Activated naive CD4-positive, alpha-beta T cell treated with anti-CD3 and anti-CD28 coated beads, Interleukin-2, amount 10 ng/mL, durations not matched to agents 7 days and 5 days (primary cell): ENCODE data around the gene STK32C.

Experiments
- CTCF ChIA-PET: fragments of 350-600 bp; sonication (Branson Sonifier 250); formaldehyde crosslinking; loops from one replicate; lab custom pipeline; 2021; ENCODE audit warnings: antibody characterized with exemption; lab: Charles Lee
- DNase-seq: peaks from one replicate; pipeline ENCODE4 v3.0.0-alpha.2; 2020
- H3K27ac Mint-ChIP-seq: one replicate; pipeline ENCODE4 v1.8.0; 2021; ENCODE audit warnings: mild to moderate bottlenecking, moderate library complexity, mixed read lengths
- H3K27me3 Mint-ChIP-seq: one replicate; pipeline ENCODE4 v1.8.0; 2021; ENCODE audit warnings: mild to moderate bottlenecking, mixed read lengths
- H3K36me3 Mint-ChIP-seq: one replicate; pipeline ENCODE4 v1.8.0; 2021; ENCODE audit warnings: mixed read lengths
- H3K4me1 Mint-ChIP-seq: one replicate; pipeline ENCODE4 v1.8.0; 2021; ENCODE audit warnings: mixed read lengths
- H3K4me3 Mint-ChIP-seq: one replicate; pipeline ENCODE4 v1.8.0; 2021; ENCODE audit warnings: mild to moderate bottlenecking, moderate library complexity, mixed read lengths
- H3K9me3 Mint-ChIP-seq: one replicate; pipeline ENCODE4 v1.8.0; 2021; ENCODE audit warnings: mixed read lengths

STK32C gene

GRCh38 chr10:132192076-132192975 lies 115.4 kb downstream of the STK32C start:
- Mint-ChIP-seq H3K27me3 (peaks cover 30% of the 10 kb centered on the region), H3K36me3 (no peaks in the 10 kb centered on the region), H3K4me3 (no peak overlapping the region), H3K27ac (no peak overlapping the region), H3K9me3 (no peaks in the 10 kb centered on the region), H3K4me1 (peaks cover 7% of the 10 kb centered on the region)
- no peak for DNase-seq
- CTCF ChIA-PET = no interaction called here

DNA sequence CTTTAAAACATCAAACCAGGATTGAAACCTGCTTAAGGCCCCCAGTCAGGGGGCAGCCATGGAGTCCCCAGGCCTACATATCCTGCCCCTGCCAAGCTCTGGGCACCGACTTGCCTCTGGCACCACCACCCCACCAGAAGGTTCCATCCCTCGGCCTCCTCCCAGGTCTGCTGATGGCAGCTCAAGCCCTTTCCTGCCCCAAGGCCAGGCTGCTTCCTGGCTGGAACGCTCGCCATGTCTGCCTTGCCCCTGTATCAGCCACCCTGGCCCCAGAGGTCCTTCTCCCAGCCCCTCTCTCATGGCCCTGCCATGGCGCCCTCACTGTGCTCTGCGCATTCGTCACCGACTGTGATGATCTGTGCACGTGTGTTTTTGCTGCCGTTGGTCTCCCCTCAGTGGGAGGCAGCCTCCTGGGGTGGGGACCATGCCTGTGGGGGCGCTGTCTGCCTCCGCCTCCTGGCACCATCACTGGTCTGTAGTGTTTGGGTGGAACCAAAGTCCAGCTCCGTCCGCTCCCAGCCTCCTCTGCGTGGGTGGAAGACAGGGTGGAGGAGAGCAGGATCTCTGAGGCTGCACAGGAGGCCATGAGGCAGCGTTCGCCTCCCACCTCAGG lies 117.8 kb downstream of the STK32C start:
- Mint-ChIP-seq H3K9me3 (no peaks in the 10 kb centered on the region), H3K4me1 (peaks cover 8% of the 10 kb centered on the region), H3K27me3 (peaks cover 49% of the 10 kb centered on the region), H3K27ac (no peak overlapping the region), H3K36me3 (no peaks in the 10 kb centered on the region), H3K4me3 (no peak overlapping the region)
- CTCF ChIA-PET = no interaction called here
- DNase-seq = no peak

DNA sequence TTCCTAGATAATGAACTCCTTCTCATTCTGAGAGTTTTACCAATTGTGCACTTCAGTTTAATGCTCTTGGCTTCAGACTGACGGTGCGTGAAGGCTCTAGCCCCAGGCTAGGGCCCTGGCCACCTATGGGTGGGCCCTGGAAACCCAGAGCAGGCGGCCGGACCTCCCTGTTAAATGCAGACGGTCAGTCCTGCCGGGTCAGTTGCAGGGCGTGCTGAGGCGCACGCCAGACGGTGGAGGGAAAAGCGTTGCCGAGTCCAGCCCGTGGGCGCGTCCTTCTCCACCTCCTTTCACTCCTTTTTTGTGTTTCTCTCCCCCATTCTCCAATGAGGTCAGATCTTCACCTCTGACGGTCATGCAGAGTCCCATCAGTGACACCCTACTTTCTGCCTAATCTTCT lies 118.7 kb downstream of the STK32C start:
- no peaks in the 10 kb centered on the region for H3K36me3 Mint-ChIP-seq
- H3K27me3 Mint-ChIP-seq = peaks cover 56% of the 10 kb centered on the region
- no peak overlapping the region for H3K27ac Mint-ChIP-seq
- no peaks in the 10 kb centered on the region for H3K9me3 Mint-ChIP-seq
- DNase-seq = no peak
- no peak overlapping the region for H3K4me3 Mint-ChIP-seq
- CTCF ChIA-PET = no interaction called here
- peaks cover 10% of the 10 kb centered on the region for H3K4me1 Mint-ChIP-seq

GRCh38 chr10:132188331-132188730 lies 119.4 kb downstream of the STK32C start:
- Mint-ChIP-seq H3K27ac (no peak overlapping the region), H3K9me3 (no peaks in the 10 kb centered on the region), H3K4me3 (peak overlapping the region; percentile 38), H3K4me1 (peaks cover 10% of the 10 kb centered on the region), H3K27me3 (peaks cover 59% of the 10 kb centered on the region), H3K36me3 (no peaks in the 10 kb centered on the region)
- no peak for DNase-seq
- CTCF ChIA-PET = interaction anchor here (0.7 kb wide), 1 partner anchor 1202 kb away, joined by 3 read pairs; no protein-coding TSS in a partner anchor

- no peaks in the 10 kb centered on the region for H3K9me3 Mint-ChIP-seq
- peaks cover 10% of the 10 kb centered on the region for H3K4me1 Mint-ChIP-seq
- DNase-seq = no peak
- no peak overlapping the region for H3K27ac Mint-ChIP-seq
- H3K36me3 Mint-ChIP-seq = no peaks in the 10 kb centered on the region
- peaks cover 61% of the 10 kb centered on the region for H3K27me3 Mint-ChIP-seq
- CTCF ChIA-PET = interaction anchor here (0.7 kb wide), 1 partner anchor 25 kb away, joined by 3 read pairs; no protein-coding TSS in a partner anchor
- peak overlapping the region; percentile 38 for H3K4me3 Mint-ChIP-seq
These were observed 120.2 kb downstream of the STK32C start for GRCh38 chr10:132187430-132188138.

DNA sequence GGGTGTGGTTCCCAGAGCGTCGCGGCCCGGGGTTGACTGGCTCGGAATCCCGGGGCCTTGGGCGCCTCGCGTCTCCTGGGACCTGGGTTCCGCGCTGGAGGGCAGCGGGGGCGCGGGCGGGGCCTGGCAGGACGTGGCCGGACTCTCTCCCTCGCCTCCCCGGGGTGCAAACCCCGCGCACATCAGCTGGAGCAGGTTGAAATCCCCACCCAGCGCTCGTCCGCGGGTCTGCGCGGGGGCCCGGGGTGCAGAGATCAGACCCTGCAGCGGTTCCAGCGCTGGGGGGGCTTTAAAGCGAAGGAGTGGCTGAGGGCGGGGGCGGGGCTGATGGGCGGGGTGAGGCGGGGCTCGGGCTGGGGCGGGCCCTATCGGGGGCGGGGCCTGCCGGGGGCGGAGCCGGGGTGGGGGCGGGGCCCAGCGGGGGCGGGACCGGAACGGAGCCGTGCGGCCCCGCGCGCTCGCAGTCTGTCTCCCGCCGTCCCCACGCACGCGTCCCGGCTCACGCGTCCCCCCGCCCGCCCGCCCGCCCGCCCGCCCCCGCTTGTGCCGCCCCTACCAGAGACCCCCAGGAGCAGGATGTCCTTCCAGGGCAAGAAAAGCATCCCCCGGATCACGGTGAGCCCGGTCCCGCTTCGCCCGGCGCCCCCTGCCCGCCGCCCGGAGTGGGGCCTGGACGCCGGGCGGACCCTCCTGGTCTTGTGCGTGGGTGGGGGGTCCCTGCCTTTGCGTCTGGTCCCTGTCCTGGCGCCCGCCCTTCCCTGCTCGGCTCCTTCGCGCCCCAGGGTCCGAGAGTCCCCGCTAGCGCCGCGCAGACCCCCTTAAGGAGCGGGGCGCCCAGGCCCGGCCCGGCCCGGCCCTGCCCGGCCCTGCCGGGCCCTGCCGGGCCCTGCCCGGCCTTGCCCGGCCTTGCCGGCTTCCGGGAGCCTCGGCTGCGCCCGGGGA lies 121.0 kb downstream of the STK32C start, which contains the start of gene DPYSL4:
Gene DPYSL4, plus strand, starts transcription at position 461 of the 942 bp plus-strand sequence. Its CDS starts 116 bp downstream, at position 577.
- Mint-ChIP-seq H3K4me3 (peak within 1 kb of the TSS; percentile 15), H3K9me3 (no peaks in the 10 kb centered on the region), H3K4me1 (peaks cover 10% of the 10 kb centered on the region), H3K27ac (no peak within 1 kb of the TSS), H3K36me3 (no peaks in the 10 kb centered on the region), H3K27me3 (peaks cover 68% of the 10 kb centered on the region)
- DNase-seq = peak; percentile 42
- CTCF ChIA-PET = interaction anchor here (0.7 kb wide), 1 partner anchor 24 kb away, joined by 3 read pairs; no protein-coding TSS in a partner anchor

GRCh38 chr10:132185601-132186487 lies 121.9 kb downstream of the STK32C start:
- Mint-ChIP-seq H3K27me3 (peaks cover 71% of the 10 kb centered on the region), H3K27ac (no peak overlapping the region), H3K36me3 (no peaks in the 10 kb centered on the region), H3K4me1 (peaks cover 10% of the 10 kb centered on the region), H3K4me3 (peak overlapping the region; percentile 15), H3K9me3 (no peaks in the 10 kb centered on the region)
- CTCF ChIA-PET = no interaction called here
- peak; percentile 80 for DNase-seq

DNA sequence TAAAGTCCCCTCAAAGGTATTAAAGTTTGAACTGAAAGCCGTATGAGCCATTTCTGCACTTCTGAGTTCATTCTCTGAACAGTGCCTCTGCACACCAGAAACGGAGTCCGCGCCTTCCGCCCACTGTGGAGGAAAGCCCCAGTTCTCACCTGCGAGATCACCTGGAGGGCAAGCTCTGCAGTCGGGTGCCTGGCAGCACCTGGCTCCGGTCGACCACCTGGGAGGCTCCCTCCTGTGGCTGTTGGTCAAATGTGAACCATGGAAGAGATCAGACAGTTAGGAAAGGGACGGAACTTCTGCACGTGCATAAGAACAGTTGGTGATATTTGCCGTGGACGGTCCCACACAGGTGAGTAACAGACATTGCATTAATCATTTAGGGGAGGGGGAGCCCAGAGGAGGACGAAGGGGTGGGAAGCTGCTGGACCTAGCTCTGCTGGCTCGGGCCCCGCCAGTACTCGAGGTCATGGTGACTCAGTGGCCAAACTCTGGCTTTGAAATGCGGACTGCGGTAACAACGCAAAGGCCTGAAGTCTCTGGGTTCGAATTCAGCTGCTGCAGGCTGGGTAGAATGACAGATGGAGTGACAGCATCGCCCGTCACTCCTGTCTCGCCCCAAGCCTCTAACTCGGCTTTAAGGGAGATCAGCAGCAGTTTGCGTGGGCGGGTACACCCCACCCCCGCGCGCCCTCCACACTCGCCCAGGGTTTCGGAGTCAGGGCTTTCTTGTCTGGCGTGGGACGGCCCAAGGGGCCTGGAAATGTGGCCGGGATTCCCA lies 122.7 kb downstream of the STK32C start:
- H3K4me1 Mint-ChIP-seq = peaks cover 10% of the 10 kb centered on the region
- peaks cover 1% of the 10 kb centered on the region for H3K9me3 Mint-ChIP-seq
- CTCF ChIA-PET = no interaction called here
- H3K4me3 Mint-ChIP-seq = no peak overlapping the region
- no peak overlapping the region for H3K27ac Mint-ChIP-seq
- H3K27me3 Mint-ChIP-seq = peaks cover 68% of the 10 kb centered on the region
- H3K36me3 Mint-ChIP-seq = no peaks in the 10 kb centered on the region
- no peak for DNase-seq

GRCh38 chr10:132183046-132183445 lies 124.7 kb downstream of the STK32C start:
- H3K4me3 Mint-ChIP-seq = no peak overlapping the region
- CTCF ChIA-PET = no interaction called here
- no peak for DNase-seq
- peaks cover 58% of the 10 kb centered on the region for H3K27me3 Mint-ChIP-seq
- H3K36me3 Mint-ChIP-seq = no peaks in the 10 kb centered on the region
- peaks cover 1% of the 10 kb centered on the region for H3K9me3 Mint-ChIP-seq
- H3K27ac Mint-ChIP-seq = no peak overlapping the region
- H3K4me1 Mint-ChIP-seq = peaks cover 6% of the 10 kb centered on the region

DNA sequence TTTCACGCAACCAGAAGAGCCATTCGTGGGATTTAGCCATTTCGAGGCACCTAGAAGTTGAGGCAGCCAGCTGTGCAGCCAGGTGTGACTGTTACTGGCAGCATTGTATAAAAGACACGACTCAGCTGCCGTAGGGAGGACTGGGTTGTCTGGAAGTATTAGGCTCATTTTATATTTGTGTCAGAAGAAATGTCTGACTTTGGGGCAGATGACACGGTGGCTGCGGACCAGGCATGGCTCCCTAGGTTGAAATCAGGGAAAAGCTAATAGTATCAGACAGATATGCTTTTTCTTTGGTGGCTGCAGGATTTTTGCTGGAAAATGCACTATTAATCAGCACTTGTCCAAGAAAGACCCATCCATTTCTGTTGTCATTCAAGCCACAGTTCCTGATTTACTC lies 125.2 kb downstream of the STK32C start:
- H3K4me3 Mint-ChIP-seq = no peak overlapping the region
- no peaks in the 10 kb centered on the region for H3K36me3 Mint-ChIP-seq
- peaks cover 56% of the 10 kb centered on the region for H3K27me3 Mint-ChIP-seq
- H3K27ac Mint-ChIP-seq = no peak overlapping the region
- H3K4me1 Mint-ChIP-seq = peaks cover 3% of the 10 kb centered on the region
- CTCF ChIA-PET = no interaction called here
- DNase-seq = no peak
- H3K9me3 Mint-ChIP-seq = peaks cover 1% of the 10 kb centered on the region

DNA sequence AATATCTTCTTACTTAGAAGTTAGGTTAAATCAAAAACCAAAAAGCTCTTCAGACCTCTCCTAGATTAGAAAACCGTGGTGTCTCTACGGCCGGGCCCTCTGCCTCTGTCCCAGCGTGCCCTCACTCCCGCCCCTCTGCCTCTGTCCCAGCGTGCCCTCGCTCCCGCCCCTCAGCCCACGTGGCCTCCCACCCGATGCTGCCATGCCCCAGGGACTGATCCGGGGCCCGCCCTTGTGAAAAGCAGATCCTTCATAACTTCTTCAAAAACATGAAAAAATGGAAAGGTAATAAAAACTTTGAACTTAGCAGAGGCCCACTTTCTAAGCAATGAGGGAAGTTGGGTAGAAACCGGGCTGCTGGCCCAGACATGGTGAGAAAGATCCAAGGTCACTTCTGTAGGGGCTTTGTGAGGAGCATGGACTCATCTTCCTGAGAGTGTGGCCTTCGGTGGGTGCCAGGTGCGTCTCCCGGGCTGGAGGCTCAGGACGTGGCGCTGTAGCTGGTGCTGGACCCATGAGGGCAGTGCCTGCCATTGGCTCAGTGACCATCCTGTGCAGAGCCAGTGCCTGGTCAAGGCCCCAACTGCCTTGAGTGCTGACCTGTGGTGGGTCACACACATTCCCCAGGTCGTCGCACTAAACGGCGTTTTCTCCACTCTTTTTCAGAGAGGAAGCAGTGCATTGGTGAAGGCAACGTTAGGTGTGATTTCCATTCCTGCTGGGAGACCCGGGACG lies 125.9 kb downstream of the STK32C start:
- H3K36me3 Mint-ChIP-seq = no peaks in the 10 kb centered on the region
- H3K4me1 Mint-ChIP-seq = peaks cover 3% of the 10 kb centered on the region
- peaks cover 1% of the 10 kb centered on the region for H3K9me3 Mint-ChIP-seq
- peaks cover 58% of the 10 kb centered on the region for H3K27me3 Mint-ChIP-seq
- H3K4me3 Mint-ChIP-seq = no peak overlapping the region
- no peak overlapping the region for H3K27ac Mint-ChIP-seq
- no peak for DNase-seq
- CTCF ChIA-PET = no interaction called here

DNA sequence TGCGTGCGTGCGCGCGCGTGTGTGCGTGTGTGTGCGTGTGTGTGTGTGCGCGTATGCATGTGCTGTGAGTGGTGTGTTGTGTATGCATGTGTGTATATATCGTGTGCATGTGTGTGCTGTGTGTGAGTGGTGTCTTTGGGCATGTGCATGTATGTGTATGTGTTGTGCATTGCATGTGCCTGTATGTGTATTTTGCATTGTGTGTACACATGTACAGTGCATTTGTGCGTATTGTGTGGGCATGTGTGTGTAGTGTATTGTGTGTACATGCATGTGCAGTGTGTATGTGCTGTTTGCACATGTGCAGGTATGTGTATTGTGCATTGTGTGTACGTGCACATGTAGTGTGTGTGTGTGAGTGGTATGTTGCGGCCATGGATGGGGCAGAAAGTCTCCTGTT lies 127.0 kb downstream of the STK32C start:
- no peak for DNase-seq
- Mint-ChIP-seq H3K27me3 (peaks cover 60% of the 10 kb centered on the region), H3K4me1 (peaks cover 3% of the 10 kb centered on the region), H3K9me3 (peaks cover 1% of the 10 kb centered on the region), H3K36me3 (no peaks in the 10 kb centered on the region), H3K4me3 (no peak overlapping the region), H3K27ac (no peak overlapping the region)
- CTCF ChIA-PET = no interaction called here
